ENCODE measurements around the gene TLK1.

Gene TLK1

GRCh38 chr2:171160956-171161740 is 455 bp upstream of the TLK1 start:
- peak overlapping the region; percentile 84 for H3K27ac Mint-ChIP-seq
- peak overlapping the region; percentile 88 for H3K4me3 Mint-ChIP-seq
- peaks cover 41% of the 10 kb centered on the region for H3K4me1 Mint-ChIP-seq (ENCODE audit: low read depth)
- peaks cover 2% of the 10 kb centered on the region for H3K36me3 Mint-ChIP-seq (ENCODE audit: low read depth)
- no peaks in the 10 kb centered on the region for H3K9me3 Mint-ChIP-seq
- no peaks in the 10 kb centered on the region for H3K27me3 Mint-ChIP-seq (ENCODE audit: low read depth)

- Mint-ChIP-seq H3K4me1 (ENCODE audit: low read depth) (peaks cover 50% of the 10 kb centered on the region), H3K9me3 (no peaks in the 10 kb centered on the region), H3K4me3 (peak overlapping the region; percentile 98), H3K27ac (peak overlapping the region; percentile 93), H3K36me3 (ENCODE audit: low read depth) (peaks cover 4% of the 10 kb centered on the region), H3K27me3 (ENCODE audit: low read depth) (no peaks in the 10 kb centered on the region)
Measured at GRCh38 chr2:171159372-171160118, 1.1 kb downstream of the TLK1 start.

GRCh38 chr2:171158790-171159371 is 1.8 kb downstream of the TLK1 start:
- H3K27me3 Mint-ChIP-seq (ENCODE audit: low read depth) = no peaks in the 10 kb centered on the region
- H3K9me3 Mint-ChIP-seq = no peaks in the 10 kb centered on the region
- peak overlapping the region; percentile 98 for H3K4me3 Mint-ChIP-seq
- H3K27ac Mint-ChIP-seq = peak overlapping the region; percentile 33
- H3K36me3 Mint-ChIP-seq (ENCODE audit: low read depth) = peaks cover 4% of the 10 kb centered on the region
- peaks cover 55% of the 10 kb centered on the region for H3K4me1 Mint-ChIP-seq (ENCODE audit: low read depth)

GRCh38 chr2:171158036-171158789 is 2.5 kb downstream of the TLK1 start:
- H3K27ac Mint-ChIP-seq = no peak overlapping the region
- H3K27me3 Mint-ChIP-seq (ENCODE audit: low read depth) = no peaks in the 10 kb centered on the region
- H3K9me3 Mint-ChIP-seq = no peaks in the 10 kb centered on the region
- H3K4me1 Mint-ChIP-seq (ENCODE audit: low read depth) = peaks cover 50% of the 10 kb centered on the region
- peaks cover 4% of the 10 kb centered on the region for H3K36me3 Mint-ChIP-seq (ENCODE audit: low read depth)
- peak overlapping the region; percentile 98 for H3K4me3 Mint-ChIP-seq

- no peaks in the 10 kb centered on the region for H3K9me3 Mint-ChIP-seq
- H3K27ac Mint-ChIP-seq = no peak overlapping the region
- H3K4me3 Mint-ChIP-seq = no peak overlapping the region
- H3K27me3 Mint-ChIP-seq (ENCODE audit: low read depth) = no peaks in the 10 kb centered on the region
- peaks cover 4% of the 10 kb centered on the region for H3K36me3 Mint-ChIP-seq (ENCODE audit: low read depth)
- peaks cover 43% of the 10 kb centered on the region for H3K4me1 Mint-ChIP-seq (ENCODE audit: low read depth)
Measured at GRCh38 chr2:171157109-171157500, 3.6 kb downstream of the TLK1 start.

GRCh38 chr2:171154348-171154747 is 6.3 kb downstream of the TLK1 start:
- Mint-ChIP-seq H3K4me3 (no peak overlapping the region), H3K27ac (no peak overlapping the region), H3K9me3 (no peaks in the 10 kb centered on the region), H3K36me3 (ENCODE audit: low read depth) (peaks cover 3% of the 10 kb centered on the region), H3K4me1 (ENCODE audit: low read depth) (peaks cover 39% of the 10 kb centered on the region), H3K27me3 (ENCODE audit: low read depth) (no peaks in the 10 kb centered on the region)

- H3K36me3 Mint-ChIP-seq (ENCODE audit: low read depth) = no peaks in the 10 kb centered on the region
- no peak overlapping the region for H3K4me3 Mint-ChIP-seq
- H3K9me3 Mint-ChIP-seq = no peaks in the 10 kb centered on the region
- no peaks in the 10 kb centered on the region for H3K27me3 Mint-ChIP-seq (ENCODE audit: low read depth)
- H3K4me1 Mint-ChIP-seq (ENCODE audit: low read depth) = peaks cover 22% of the 10 kb centered on the region
- H3K27ac Mint-ChIP-seq = no peak overlapping the region
Measured at GRCh38 chr2:171150694-171151285, 9.9 kb downstream of the TLK1 start.

GRCh38 chr2:171149986-171150693 is 10.6 kb downstream of the TLK1 start:
- no peaks in the 10 kb centered on the region for H3K9me3 Mint-ChIP-seq
- no peak overlapping the region for H3K27ac Mint-ChIP-seq
- no peaks in the 10 kb centered on the region for H3K27me3 Mint-ChIP-seq (ENCODE audit: low read depth)
- H3K4me3 Mint-ChIP-seq = no peak overlapping the region
- peaks cover 21% of the 10 kb centered on the region for H3K4me1 Mint-ChIP-seq (ENCODE audit: low read depth)
- H3K36me3 Mint-ChIP-seq (ENCODE audit: low read depth) = no peaks in the 10 kb centered on the region

GRCh38 chr2:171149171-171149938 is 11.3 kb downstream of the TLK1 start:
- peaks cover 21% of the 10 kb centered on the region for H3K4me1 Mint-ChIP-seq (ENCODE audit: low read depth)
- H3K27me3 Mint-ChIP-seq (ENCODE audit: low read depth) = no peaks in the 10 kb centered on the region
- H3K4me3 Mint-ChIP-seq = no peak overlapping the region
- H3K36me3 Mint-ChIP-seq (ENCODE audit: low read depth) = no peaks in the 10 kb centered on the region
- no peak overlapping the region for H3K27ac Mint-ChIP-seq
- H3K9me3 Mint-ChIP-seq = no peaks in the 10 kb centered on the region

GRCh38 chr2:171147081-171147480 is 13.6 kb downstream of the TLK1 start:
- H3K27ac Mint-ChIP-seq = no peak overlapping the region
- no peaks in the 10 kb centered on the region for H3K27me3 Mint-ChIP-seq (ENCODE audit: low read depth)
- no peaks in the 10 kb centered on the region for H3K9me3 Mint-ChIP-seq
- H3K4me3 Mint-ChIP-seq = no peak overlapping the region
- no peaks in the 10 kb centered on the region for H3K36me3 Mint-ChIP-seq (ENCODE audit: low read depth)
- peaks cover 33% of the 10 kb centered on the region for H3K4me1 Mint-ChIP-seq (ENCODE audit: low read depth)

- Mint-ChIP-seq H3K36me3 (ENCODE audit: low read depth) (no peaks in the 10 kb centered on the region), H3K9me3 (no peaks in the 10 kb centered on the region), H3K4me1 (ENCODE audit: low read depth) (peaks cover 33% of the 10 kb centered on the region), H3K27me3 (ENCODE audit: low read depth) (no peaks in the 10 kb centered on the region), H3K4me3 (no peak overlapping the region), H3K27ac (no peak overlapping the region)
Measured at GRCh38 chr2:171146633-171147032, 14.1 kb downstream of the TLK1 start.

- Mint-ChIP-seq H3K4me1 (ENCODE audit: low read depth) (peaks cover 38% of the 10 kb centered on the region), H3K27me3 (ENCODE audit: low read depth) (no peaks in the 10 kb centered on the region), H3K36me3 (ENCODE audit: low read depth) (no peaks in the 10 kb centered on the region), H3K9me3 (no peaks in the 10 kb centered on the region), H3K4me3 (no peak overlapping the region), H3K27ac (no peak overlapping the region)
Measured at GRCh38 chr2:171146071-171146470, 14.6 kb downstream of the TLK1 start.

GRCh38 chr2:171143670-171144062 is 17.0 kb downstream of the TLK1 start:
- Mint-ChIP-seq H3K9me3 (no peaks in the 10 kb centered on the region), H3K27ac (no peak overlapping the region), H3K4me1 (ENCODE audit: low read depth) (peaks cover 37% of the 10 kb centered on the region), H3K36me3 (ENCODE audit: low read depth) (peaks cover 2% of the 10 kb centered on the region), H3K27me3 (ENCODE audit: low read depth) (no peaks in the 10 kb centered on the region), H3K4me3 (no peak overlapping the region)

Data from T-helper 1 cell treated with Interleukin-12 subunit alpha and Interleukin-12 subunit beta and Interleukin-4 antibody, amounts not matched to agents 30 μg/mL and 1 μg/mL, for 36 hours (primary cell).